ENCODE measurements around the gene AGBL1.

AGBL1 gene

DNA sequence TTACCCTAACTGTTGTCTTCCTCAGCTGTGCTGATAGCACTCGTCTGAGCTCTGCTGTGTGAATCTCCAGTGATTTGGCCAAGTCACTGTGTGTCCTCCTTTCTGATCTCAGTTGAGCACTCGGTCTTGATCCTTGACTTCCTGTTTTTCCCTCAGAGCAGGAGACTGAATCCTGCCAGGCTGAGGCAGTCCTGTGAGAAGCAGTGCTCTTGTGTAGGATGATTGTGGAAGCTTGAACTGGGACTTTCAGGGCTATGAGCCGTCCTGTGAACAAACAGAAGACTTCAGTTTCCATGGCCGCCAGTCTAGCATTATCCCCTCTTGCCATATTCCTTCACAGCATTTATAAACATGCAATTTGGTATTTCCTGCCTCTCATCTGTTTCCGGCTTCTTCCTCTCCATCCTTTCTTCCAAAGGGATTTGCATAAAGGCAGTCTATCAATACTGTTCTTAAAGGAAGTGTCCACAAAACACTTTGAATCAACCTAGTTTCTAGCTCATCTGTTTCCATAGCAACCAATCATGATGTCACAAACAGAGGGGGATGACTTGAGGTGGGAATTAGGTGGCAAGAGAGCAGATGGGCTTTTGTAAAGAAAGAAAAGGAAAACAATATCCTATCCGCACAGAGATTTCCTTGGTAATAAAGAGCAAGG lies 237.2 kb downstream of the AGBL1 start:
- DNase-seq (ENCODE audit: low read depth in 1 of 2, low spot score in 1 of 2): no peak

DNA sequence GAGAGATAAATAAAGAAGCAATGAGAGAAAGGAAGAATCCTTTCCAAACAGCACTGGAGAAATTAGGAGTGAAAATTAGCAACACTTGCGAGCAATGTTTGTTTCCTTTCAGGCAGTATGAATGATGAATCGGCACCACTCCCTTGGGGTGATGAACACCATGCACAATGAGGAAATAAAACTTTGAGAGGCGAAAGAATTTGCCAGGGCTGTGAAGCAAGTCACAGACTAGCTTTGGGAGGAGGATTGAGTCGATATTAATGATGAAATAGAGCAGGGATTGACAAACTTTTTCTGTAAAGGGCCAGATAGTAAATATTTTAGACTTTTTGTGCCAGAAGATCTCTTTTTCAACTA lies 237.7 kb downstream of the AGBL1 start:
- DNase-seq (ENCODE audit: low read depth in 1 of 2, low spot score in 1 of 2): no peak

DNA sequence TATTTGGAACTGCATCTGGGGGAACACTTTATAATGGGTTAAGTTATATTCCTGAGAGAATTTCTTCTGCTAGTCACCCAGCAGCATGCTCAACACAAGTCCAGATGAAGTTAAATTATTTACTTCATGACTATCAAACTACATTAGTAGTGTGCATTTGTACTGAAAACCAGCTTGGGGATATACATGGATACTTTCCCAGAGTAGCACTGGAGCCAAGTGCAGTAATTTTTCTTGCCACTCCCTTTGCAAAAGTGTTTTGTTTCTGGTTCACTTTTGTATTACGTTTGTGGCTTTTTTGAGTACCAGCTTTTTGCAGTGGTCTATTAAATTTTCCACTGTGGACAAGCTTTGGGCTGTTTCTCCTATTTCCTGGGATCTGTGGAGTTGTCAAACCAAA lies 243.0 kb downstream of the AGBL1 start:
- DNase-seq (ENCODE audit: low read depth in 1 of 2, low spot score in 1 of 2): no peak

DNA sequence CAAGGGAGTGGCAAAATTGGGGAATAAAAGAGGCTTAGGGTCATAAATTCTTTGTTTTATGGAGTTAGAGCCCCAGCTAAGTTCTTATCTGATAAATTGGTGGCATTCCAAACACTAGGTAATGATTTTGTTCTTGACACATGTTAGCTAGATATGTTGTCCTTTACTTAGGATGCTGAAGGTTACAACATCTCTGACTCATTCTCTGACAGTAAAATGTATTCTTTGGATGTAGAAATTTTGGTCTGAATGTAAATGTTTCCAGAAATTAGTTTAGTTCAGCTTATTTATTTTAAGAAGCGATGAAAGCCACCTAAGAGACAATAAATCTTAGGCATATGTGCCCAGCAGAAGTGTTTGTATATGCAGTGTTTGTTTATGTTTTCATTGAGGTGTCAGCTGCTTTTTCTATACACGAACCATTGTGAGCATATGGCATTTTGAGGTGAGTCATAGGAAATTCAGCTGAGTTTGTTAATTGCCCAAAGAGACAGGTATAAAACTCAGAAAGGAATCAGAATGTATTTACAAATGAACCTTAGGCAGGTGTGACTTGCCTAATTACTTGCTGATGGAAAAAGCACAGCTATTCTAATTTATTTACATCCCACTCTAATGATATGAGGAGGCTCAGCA lies 247.7 kb downstream of the AGBL1 start:
- no peak for DNase-seq (ENCODE audit: low read depth in 1 of 2, low spot score in 1 of 2)

DNA sequence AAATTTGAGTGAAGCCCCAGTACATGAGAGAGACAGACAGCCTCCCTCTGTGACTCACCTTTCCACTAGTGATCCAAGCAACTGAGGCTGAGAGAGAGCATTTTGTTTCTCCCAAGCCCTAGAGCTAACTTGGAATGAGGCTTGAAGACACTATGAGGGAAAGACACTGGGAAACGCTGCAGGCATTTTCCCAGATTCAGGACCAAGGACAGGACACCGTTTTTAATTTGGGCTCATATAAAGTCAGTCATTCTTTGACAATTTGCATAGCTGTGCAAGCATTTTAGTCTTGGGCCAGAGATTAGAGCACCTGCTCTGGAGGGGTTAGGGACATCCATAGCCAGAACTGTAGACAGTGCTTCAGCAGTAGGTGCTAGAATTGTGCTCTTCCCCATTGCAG lies 249.0 kb downstream of the AGBL1 start:
- no peak for DNase-seq (ENCODE audit: low read depth in 1 of 2, low spot score in 1 of 2)

DNA sequence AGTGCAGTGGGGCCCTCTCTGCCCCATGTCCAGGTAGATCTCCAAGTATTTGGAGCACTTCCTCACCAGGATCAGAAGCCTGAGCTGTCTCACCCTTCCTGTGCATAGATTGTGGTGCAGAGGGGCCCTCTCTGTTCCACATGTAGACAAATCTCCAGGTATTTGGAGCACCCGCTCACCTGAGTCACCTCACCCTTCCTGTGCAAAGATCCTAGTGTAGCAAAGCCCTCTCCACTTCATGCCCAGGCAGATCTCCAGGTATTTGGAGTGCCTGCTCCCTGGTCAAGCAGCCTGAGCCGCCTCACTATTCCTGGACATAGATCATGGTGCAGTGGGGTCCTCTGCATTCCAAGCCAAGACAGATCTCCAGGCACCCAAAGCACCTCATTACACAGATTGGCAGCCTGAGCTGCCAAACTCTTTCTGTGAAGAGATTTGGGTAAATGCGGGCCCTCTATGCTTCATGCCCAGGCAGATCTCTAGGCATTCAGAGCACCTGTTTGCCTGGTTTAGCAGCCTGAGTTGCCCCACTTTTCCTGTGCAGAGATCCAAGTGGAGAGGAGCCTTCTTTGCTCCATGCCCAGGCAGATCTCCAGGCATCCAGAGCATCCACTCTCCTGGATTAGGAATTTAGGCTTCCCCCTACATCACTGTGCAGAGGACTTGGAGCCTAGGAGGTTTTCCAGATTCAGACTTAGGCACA lies 249.8 kb downstream of the AGBL1 start:
- no peak for DNase-seq (ENCODE audit: low read depth in 1 of 2, low spot score in 1 of 2)

DNA sequence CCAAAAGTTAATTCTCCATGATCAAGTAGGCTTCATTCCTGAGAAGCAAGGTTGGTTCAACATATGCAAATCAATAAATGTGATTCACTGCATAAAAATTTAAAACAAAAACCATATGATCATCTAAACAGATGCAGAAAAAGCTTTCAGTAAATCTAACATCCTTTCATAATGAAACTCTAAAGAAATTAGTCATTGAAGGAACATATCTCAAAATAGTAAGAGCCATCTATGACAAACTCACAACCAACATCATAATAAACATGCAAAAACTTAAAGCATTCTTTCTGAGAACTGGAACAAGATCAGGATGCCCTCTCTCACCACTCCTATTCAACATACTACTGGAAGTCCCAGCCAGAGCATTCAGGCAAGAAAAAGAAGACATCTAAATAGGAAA lies 254.1 kb downstream of the AGBL1 start:
- no peak for DNase-seq (ENCODE audit: low read depth in 1 of 2, low spot score in 1 of 2)

DNA sequence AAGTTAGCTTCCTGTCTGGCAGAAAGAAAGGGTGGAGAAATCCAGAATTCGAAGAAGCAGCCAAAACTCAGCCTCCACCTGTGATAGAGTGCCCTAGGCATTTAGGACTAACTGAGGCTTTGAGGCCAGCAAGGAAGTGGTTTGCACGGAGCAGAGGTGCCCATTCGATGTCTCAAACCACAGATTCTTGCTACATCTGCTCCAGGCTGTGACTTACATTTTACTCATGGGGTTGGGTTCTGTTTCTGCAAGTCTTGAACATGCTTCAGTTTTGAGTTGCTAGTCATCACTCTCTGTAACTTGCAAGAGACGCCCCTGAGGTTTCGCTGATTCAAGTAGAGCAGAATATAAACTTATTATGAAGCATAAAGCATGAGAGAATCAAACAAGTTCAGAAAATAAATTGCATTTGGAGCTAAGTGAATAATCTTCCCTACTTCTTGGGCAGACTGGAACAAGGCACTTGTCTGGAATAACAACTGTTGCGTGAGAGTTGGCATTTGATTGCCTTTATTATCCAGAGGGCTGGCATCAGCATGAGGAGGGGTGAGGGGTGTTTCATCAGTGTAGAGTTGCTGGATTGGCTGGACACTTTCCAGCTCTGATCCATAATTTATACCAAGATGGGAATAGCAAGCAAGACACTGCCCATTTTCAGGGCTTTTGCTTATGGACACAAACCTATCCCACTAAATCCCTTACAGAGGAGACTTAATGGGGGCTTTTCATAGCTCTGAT lies 256.5 kb downstream of the AGBL1 start:
- no peak for DNase-seq (ENCODE audit: low read depth in 1 of 2, low spot score in 1 of 2)

DNA sequence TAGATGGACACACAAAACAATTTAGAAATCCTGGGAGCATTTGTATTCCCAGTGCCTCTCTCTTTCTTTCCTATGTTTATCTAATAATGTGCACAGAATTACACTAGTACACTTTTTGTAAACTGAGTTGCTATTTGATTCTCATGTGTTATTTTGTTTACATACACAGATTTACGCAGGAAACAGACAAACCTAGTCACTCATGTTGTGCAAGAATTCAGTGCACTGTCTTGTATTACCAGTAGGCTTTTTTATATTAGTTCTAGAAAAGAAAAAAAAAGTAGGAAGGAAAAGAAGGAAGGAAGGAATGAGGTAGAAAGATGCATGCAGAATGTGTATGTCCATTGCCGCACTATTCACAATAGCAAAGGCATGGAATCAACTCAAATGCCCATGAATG lies 257.4 kb downstream of the AGBL1 start:
- no peak for DNase-seq (ENCODE audit: low read depth in 1 of 2, low spot score in 1 of 2)

DNA sequence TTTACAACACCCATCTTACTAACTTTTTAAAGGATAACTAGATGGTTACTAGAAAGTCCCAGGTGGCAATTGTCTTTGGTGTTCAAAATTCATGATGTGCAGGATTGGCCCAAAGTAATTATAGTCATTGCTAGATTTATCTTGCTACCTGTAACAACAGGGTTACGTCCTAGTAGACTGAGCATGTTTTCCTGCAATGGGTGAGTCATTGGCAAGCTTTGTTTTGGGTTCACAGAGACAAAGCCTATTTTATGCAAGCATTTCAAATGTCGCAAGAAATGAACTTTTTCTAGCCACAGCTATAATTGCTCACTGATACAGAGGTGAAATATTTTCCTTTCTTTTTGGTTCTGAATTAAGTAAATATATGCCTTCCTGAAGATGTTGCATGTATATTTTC lies 267.6 kb downstream of the AGBL1 start:
- DNase-seq (ENCODE audit: low read depth in 1 of 2, low spot score in 1 of 2): no peak

DNA sequence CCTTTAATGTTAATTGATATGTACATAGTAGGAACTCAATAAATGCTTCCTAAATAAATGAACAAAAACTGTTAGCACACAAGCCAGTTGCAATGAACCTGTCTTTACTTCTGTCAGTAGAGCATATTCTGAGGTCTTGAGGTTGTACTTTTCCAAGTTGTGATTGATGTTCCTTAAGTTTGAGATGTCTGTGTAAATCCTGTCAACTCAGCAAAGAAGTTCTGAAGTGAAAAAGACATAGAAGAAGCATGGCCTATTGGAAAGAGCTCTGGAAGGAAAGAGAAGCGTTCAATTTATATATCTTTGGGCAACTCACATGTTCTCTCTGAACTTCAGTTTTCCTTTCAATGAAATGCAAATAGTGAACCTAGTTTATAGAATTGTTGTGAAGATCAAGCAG lies 269.9 kb downstream of the AGBL1 start:
- DNase-seq (ENCODE audit: low read depth in 1 of 2, low spot score in 1 of 2): no peak

DNA sequence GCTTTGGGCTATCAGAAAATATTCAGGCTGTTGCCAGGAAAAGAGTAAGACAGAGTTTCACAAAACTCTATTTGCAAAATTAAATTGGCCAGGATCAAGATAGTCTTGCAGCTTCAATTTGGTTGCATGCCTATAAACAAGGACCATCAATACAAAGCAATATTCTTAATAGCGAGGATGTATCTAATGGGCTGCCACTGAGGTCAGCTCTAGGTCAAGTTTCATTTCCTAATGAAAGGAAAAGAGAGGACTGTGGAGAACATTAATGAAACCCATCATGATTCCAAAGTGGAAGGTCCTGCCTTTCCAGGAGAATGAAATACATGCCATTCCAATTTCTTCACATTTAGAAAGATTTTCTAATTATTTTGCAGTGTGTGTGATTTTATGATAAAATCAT lies 273.5 kb downstream of the AGBL1 start:
- no peak for DNase-seq (ENCODE audit: low read depth in 1 of 2, low spot score in 1 of 2)

DNA sequence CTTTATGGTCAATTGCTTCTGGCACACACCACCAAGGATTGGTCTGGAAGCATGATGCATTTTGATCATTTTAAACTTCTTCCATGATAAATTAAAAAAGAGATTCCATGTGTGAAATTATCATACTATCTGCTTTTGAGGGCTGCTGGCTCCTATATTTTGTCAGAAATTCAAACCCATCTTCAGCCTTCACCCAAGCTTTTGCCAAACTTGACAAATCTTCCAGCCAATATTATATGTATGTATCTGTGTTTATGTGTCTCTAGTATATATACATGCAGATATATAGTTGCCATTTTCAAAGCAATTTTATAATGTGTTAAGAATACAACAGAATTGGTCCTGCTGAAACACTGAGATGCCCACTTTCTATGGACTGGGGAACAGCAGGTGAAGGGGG lies 275.7 kb downstream of the AGBL1 start:
- DNase-seq (ENCODE audit: low read depth in 1 of 2, low spot score in 1 of 2): no peak

DNA sequence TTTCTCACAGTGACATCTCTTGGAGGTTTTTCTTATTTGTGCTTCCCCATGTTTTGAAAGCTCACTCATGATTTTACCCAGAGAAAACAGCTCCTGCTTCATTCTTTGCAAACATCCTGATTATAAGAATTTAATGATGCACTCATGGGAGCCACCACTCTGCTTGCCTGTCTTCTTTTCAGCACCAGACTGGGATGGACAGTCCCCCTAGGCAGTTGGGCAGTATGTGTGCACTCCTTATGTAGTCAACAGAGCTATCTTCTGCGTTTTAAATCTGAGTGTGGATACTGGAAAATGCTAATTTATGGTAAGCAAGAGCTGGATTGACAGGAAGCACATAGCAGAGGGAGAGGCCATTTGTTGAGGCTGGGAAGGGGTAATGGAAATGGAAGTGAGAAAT lies 276.1 kb downstream of the AGBL1 start:
- no peak for DNase-seq (ENCODE audit: low read depth in 1 of 2, low spot score in 1 of 2)

DNA sequence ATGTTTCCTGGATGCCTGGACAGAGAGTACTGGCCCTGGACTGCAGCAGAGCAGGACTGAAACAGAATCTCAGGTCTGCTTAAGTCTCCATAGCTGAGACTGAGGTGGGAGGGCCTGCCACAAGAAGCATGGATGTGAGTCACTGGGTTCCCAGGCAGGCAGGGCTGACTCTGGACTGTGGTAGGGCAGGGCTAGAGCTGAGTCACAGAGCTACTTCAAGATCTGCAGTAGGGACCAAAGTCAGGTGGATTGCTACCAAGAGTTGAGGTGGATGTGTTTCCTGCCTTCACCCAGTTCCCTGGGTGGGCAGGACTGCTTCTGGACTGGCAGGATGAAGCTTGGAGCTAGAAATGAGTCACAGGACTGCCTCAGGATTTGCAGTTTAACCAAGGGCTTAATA lies 282.9 kb downstream of the AGBL1 start:
- DNase-seq (ENCODE audit: low read depth in 1 of 2, low spot score in 1 of 2): no peak

DNA sequence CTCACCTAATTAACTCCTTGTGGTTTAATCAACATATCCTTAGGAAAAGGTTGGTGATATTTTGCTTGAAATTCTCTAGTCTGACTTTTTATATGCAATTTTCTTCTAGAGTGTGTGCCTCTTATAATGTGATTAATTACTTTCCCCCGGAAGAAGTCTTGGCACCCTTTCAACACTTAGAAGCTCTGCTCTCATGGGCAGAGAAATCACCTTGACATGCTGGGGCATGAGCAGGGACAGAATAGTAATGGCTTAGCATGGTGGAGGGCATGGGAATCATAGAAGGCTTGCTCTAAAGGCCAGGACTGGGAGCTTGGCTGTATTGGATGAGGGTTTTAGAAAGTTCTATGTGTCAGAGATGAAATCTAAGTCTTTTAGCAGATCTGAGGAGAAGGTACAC lies 293.5 kb downstream of the AGBL1 start:
- DNase-seq (ENCODE audit: low read depth in 1 of 2, low spot score in 1 of 2): no peak

DNA sequence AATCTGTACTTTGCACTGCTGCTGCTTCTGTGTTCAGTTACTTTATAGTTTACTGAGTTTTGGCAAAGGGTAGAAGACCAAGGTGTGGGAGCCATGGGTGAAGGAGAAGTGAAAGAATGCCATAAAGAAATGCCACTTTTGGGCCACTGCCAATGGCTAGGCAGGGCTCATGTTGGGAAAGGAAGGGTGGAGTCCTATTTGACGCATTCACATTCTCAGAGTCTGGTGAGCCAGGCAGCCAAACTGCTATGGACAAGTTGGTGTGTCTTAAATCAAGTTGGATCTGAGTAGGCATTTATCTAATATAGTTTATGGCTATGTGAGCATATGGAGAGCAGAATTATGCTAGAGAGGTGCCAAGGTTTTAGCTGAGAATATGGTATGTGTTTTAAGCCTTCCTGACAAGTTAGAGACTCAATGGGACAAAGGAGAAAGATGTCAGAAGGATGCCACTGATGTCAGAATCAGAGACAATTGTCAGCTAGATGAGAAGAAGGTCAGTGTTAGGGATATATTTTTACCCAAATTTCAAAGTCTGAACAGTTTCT lies 296.1 kb downstream of the AGBL1 start:
- no peak for DNase-seq (ENCODE audit: low read depth in 1 of 2, low spot score in 1 of 2)

DNA sequence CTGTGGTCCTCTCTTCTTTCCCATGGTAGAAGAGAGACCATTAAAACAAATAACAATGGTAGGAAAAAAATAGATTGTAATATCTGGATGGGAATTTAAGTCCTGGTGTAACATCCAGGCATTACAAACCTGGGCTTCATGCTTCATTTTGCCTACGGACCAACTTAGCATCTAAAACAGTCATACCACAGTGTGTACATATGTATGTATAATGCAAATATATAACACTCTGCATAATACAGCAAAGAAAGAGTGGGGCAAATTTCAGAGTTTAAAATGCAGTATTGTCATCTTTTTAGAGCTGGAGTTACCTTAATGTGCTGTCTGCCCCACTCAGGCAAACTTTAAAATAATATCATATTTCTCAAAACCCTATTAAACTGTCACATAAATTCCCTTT lies 298.2 kb downstream of the AGBL1 start:
- no peak for DNase-seq (ENCODE audit: low read depth in 1 of 2, low spot score in 1 of 2)

DNA sequence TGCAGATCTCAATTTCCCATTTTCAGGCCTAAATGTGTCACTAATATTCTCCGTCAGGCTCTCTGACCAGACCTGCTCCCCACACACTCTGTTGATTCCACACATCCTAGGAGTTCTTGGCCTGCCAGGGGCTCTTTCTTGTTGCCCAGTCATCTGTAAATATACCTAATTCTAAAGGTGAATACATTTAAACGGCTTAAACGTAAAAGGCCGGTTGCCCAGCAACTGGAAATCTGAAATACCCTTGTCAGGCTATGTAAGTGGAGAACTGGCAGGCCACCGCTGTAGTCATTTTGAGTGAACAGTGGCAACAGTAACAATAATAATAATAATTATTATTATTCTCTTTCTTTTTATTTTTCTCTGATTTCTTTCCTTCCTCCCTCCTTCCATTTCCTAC lies 302.7 kb downstream of the AGBL1 start:
- DNase-seq (ENCODE audit: low read depth in 1 of 2, low spot score in 1 of 2): no peak

DNA sequence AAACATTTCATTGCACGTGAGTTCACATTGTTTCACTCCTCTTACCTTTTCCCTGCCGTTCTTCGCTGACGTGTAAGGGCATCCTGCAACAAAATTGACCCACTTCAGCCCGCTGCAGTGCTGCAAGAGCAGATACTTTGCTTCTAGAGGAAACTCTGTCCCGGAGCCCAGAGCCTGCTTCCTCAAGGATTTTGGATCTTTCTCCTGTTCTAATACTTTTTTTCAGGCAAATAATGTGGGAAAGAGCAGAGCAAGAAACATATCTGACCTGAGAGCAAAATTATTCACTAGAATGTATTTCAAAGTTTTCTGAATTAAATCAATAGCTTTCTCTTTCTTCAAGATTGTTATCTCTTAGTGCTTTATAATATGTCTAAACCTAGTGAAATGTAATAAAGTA lies 303.9 kb downstream of the AGBL1 start:
- no peak for DNase-seq (ENCODE audit: low read depth in 1 of 2, low spot score in 1 of 2)

DNA sequence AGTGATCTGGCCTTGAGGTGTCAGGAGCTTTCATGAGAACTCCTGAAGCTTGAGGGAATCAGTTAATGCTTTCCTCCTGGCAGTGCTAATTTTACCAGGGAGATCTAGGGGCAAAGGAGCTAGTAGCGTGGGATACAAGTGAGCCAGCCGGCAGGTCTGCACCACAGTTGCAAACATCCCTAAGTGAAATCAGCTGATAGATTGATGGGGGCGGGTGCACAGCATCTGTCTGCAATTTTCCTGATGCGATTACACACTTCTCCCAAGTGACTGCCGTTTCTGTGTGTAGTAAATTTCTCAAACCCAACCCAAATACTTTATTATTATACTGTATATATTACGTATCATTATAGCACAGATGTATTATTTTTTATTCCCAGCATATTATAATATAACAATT lies 304.5 kb downstream of the AGBL1 start:
- no peak for DNase-seq (ENCODE audit: low read depth in 1 of 2, low spot score in 1 of 2)

DNA sequence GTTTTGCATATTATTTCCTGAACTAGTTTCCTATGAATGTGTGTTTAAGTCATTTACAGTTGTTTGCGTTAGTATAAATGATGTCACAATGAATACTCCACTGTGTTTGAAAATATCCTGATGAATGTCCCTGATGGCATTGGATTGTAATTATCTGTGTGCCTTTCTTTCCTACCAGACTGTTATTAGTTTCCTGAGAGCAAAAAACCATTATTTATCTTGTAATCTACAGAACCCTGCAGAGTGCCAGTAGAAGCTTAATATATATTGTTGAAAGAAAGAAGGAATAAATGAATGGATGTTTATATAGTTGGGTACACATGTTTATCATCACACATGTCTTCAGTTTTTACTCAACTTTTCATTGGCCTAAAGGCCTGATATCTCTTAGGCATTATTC lies 312.6 kb downstream of the AGBL1 start:
- DNase-seq (ENCODE audit: low read depth in 1 of 2, low spot score in 1 of 2): no peak

All from activated T-helper 1 cell treated with anti-CD3 and anti-CD28 coated beads, Interleukin-2, amount 50 U/mL, for 16 hours (primary cell).